Measurements from ENCODE around the gene SLC7A10. TPM values are rescaled to one million over a fixed set of nuclear protein-coding genes. Genes with fewer than 3 reads are reported as not detected.
"Not testable (repeated sequence)": the region's sequence is repeated elsewhere in the genome, so short reads cannot be mapped to it uniquely, and the experiment has no call there.

SLC7A10 gene
- total RNA-seq, 1 donor from 2014 or later = not detected

GRCh38 chr19:33229962-33230361 lies 4.3 kb upstream of the SLC7A10 start:
- intact Hi-C loops (cut with micrococcal nuclease) = no loop called here
- peaks cover 35% of the 10 kb centered on the region for H3K27me3 Mint-ChIP-seq
- CTCF ChIA-PET = no interaction called here
- H3K4me1 Mint-ChIP-seq = peaks cover 9% of the 10 kb centered on the region
- peaks cover 14% of the 10 kb centered on the region for H3K9me3 Mint-ChIP-seq
- POLR2A ChIA-PET = interaction anchor here (0.7 kb wide), 2 partner anchors 53 to 1196 kb away, joined by 5 read pairs; no protein-coding TSS in a partner anchor
- ATAC-seq (ENCODE audit: low read depth) = no peak
- no peak for TF ChIP-seq CTCF (IDR thresholded peaks at IDR 0.05)
- no peak overlapping the region for H3K4me3 Mint-ChIP-seq
- no peak for DNase-seq
- no peak overlapping the region for H3K27ac Mint-ChIP-seq
- H3K36me3 Mint-ChIP-seq (ENCODE audit: low read depth) = peaks cover 10% of the 10 kb centered on the region

- no peak for TF ChIP-seq CTCF (IDR thresholded peaks at IDR 0.05)
- no peak overlapping the region for H3K4me3 Mint-ChIP-seq
- H3K27ac Mint-ChIP-seq = no peak overlapping the region
- POLR2A ChIA-PET = interaction anchor here (0.7 kb wide), 1 partner anchor 50 kb away, joined by 3 read pairs; no protein-coding TSS in a partner anchor
- peaks cover 49% of the 10 kb centered on the region for H3K27me3 Mint-ChIP-seq
- peaks cover 11% of the 10 kb centered on the region for H3K4me1 Mint-ChIP-seq
- intact Hi-C loops (cut with micrococcal nuclease) = no loop called here
- DNase-seq (no peak), ATAC-seq (ENCODE audit: low read depth) (no peak)
- peaks cover 10% of the 10 kb centered on the region for H3K36me3 Mint-ChIP-seq (ENCODE audit: low read depth)
- CTCF ChIA-PET = no interaction called here
- H3K9me3 Mint-ChIP-seq = peaks cover 14% of the 10 kb centered on the region
Observed at GRCh38 chr19:33227870-33228599, 2.4 kb upstream of the SLC7A10 start.

GRCh38 chr19:33227242-33227650 lies 1.6 kb upstream of the SLC7A10 start:
- intact Hi-C loops (cut with micrococcal nuclease) = no loop called here
- peaks cover 56% of the 10 kb centered on the region for H3K27me3 Mint-ChIP-seq
- H3K4me1 Mint-ChIP-seq = peaks cover 11% of the 10 kb centered on the region
- TF ChIP-seq CTCF (IDR thresholded peaks at IDR 0.05) = no peak
- no peak for ATAC-seq (ENCODE audit: low read depth)
- CTCF ChIA-PET = no interaction called here
- POLR2A ChIA-PET = no interaction called here
- peak overlapping the region; percentile 52 for H3K4me3 Mint-ChIP-seq
- H3K27ac Mint-ChIP-seq = no peak overlapping the region
- peaks cover 10% of the 10 kb centered on the region for H3K36me3 Mint-ChIP-seq (ENCODE audit: low read depth)
- no peak for DNase-seq
- H3K9me3 Mint-ChIP-seq = peaks cover 14% of the 10 kb centered on the region

GRCh38 chr19:33226550-33227241 lies 1.0 kb upstream of the SLC7A10 start:
- intact Hi-C loops (cut with micrococcal nuclease) = no loop called here
- ChIA-PET POLR2A (no interaction called here), CTCF (no interaction called here)
- Mint-ChIP-seq H3K4me3 (peak overlapping the region; percentile 68), H3K9me3 (peaks cover 14% of the 10 kb centered on the region), H3K4me1 (peaks cover 11% of the 10 kb centered on the region), H3K27ac (no peak overlapping the region), H3K27me3 (peaks cover 56% of the 10 kb centered on the region), H3K36me3 (ENCODE audit: low read depth) (peaks cover 10% of the 10 kb centered on the region)
- ATAC-seq (ENCODE audit: low read depth) (no peak), DNase-seq (no peak)
- TF ChIP-seq CTCF (IDR thresholded peaks at IDR 0.05) = no peak

- no peak for ATAC-seq (ENCODE audit: low read depth)
- CTCF ChIA-PET = no interaction called here
- peaks cover 10% of the 10 kb centered on the region for H3K36me3 Mint-ChIP-seq (ENCODE audit: low read depth)
Observed at GRCh38 chr19:33224694-33225457, 774 bp downstream of the SLC7A10 start.

DNA sequence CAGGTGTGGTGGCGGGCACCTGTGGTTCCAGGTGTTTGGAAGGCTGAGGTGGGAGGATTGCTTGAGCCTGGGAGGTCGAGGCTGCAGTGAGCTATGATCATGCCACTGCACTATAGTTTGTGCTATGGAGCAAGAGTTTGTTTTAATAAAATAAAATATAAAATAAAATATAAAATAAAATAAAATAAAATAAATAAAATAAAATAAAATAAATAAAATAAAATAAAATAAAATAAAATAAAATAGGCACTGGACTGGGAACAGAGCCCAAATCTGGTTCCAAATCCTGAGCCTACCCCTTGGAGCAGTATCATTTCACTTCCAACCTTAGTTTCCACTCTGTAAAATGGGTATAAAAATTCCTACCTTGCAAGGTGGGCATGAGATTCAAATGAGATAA lies 3.4 kb downstream of the SLC7A10 start:
- H3K36me3 Mint-ChIP-seq (ENCODE audit: low read depth); H3K4me3 Mint-ChIP-seq; intact Hi-C loops (cut with micrococcal nuclease); H3K9me3 Mint-ChIP-seq; H3K27ac Mint-ChIP-seq; CTCF ChIA-PET; DNase-seq; POLR2A ChIA-PET; ATAC-seq (ENCODE audit: low read depth): not testable (repeated sequence)
- peaks cover 43% of the 10 kb centered on the region for H3K27me3 Mint-ChIP-seq
- peaks cover 11% of the 10 kb centered on the region for H3K4me1 Mint-ChIP-seq

More at GRCh38 chr19:33224694-33225457, 774 bp downstream of the SLC7A10 start:
- Mint-ChIP-seq H3K4me3 (no peak overlapping the region), H3K4me1 (peaks cover 11% of the 10 kb centered on the region), H3K27ac (no peak overlapping the region), H3K9me3 (peaks cover 14% of the 10 kb centered on the region), H3K27me3 (peaks cover 61% of the 10 kb centered on the region)
- no peak for TF ChIP-seq CTCF (IDR thresholded peaks at IDR 0.05)
- POLR2A ChIA-PET = interaction anchor here (0.5 kb wide), 1 partner anchor 68 kb away, joined by 4 read pairs; no protein-coding TSS in a partner anchor
- no peak for DNase-seq
- intact Hi-C loops (cut with micrococcal nuclease) = no loop called here

Data from activated B cell treated with CpG ODN at 0.5 μM for 24 hours (primary cell).